Gastroesophageal sphincter (tissue), 4 donors: Measurements from ENCODE around the gene SPEG. TPM values are rescaled to one million over a fixed set of nuclear protein-coding genes. Genes with fewer than 3 reads are reported as not detected.

Experiments
- ATAC-seq: fragments of 150-250 bp; one replicate; pipeline ENCODE4 v1.9.1; 2016; ENCODE audit warnings: mild to moderate bottlenecking, moderate library complexity
- H3K27ac ChIP-seq, 4 donors: fragments of 200-600 bp; sonication (generic) in 3 of 4; 1 replicate in 3 of 4; 2 replicates in 1 of 4; pipeline ENCODE4 v1.5.1; 2016 to 2019
- H3K27me3 ChIP-seq: fragments of 200-600 bp; sonication (generic); one replicate; pipeline ENCODE4 v1.5.1; 2019
- H3K36me3 ChIP-seq, 2 donors: fragments of 200-600 bp; sonication (generic); one replicate each; pipeline ENCODE4 v1.5.1; 2019; ENCODE audit warnings: control low read depth in 1 of 2
- H3K4me1 ChIP-seq, 3 donors: fragments of 200-600 bp; sonication (generic); 1 replicate in 2 of 3; 2 replicates in 1 of 3; pipeline ENCODE4 v1.5.1; 2016 to 2019; ENCODE audit warnings: control low read depth in 2 of 3
- H3K4me3 ChIP-seq, 2 donors: fragments of 200-600 bp; sonication (generic); one replicate each; pipeline ENCODE4 v1.5.1; 2019; ENCODE audit warnings: mild to moderate bottlenecking in 1 of 2, moderate library complexity in 1 of 2
- H3K9me3 ChIP-seq, 3 donors: fragments of 200-600 bp; sonication (generic); one replicate each; pipeline ENCODE4 v1.5.1; 2017 to 2019; ENCODE audit warnings: control low read depth in 2 of 3
- EP300 ChIP-seq: sonication (generic); formaldehyde crosslinking; IDR thresholded peaks from one replicate; pipeline ENCODE4 v1.6.1; 2017; ENCODE audit warnings: antibody characterized with exemption, mild to moderate bottlenecking
- POLR2A ChIP-seq, 2 donors: fragments of 450-650 bp; IDR thresholded peaks; one replicate each; pipeline ENCODE4 v1.6.1; 2017; ENCODE audit warnings: antibody characterized with exemption in 2 of 2, mild to moderate bottlenecking in 2 of 2, moderate library complexity in 1 of 2
- POLR2AphosphoS5 ChIP-seq: sonication (generic); formaldehyde crosslinking; IDR thresholded peaks from one replicate; pipeline ENCODE4 v1.6.1; 2017; ENCODE audit warnings: antibody characterized with exemption
- WGBS, 2 donors: methylation state at CpG; one replicate each; pipeline ENCODE4 v1.1.5; 2018; ENCODE audit warnings: low coverage in 1 of 2; 5-methylcytosine and 5-hydroxymethylcytosine counted together
- total RNA-seq, 4 donors: library from RNA; depleted of rRNA; stranded (reverse); fragments of >200 nt; gene quantifications; one replicate each; pipeline ENCODE4 v1.1.0, GENCODE V29; 2016
- TF ChIP-seq, protein P1 (sequence below), 4 experiments: fragments of 200-600 bp in 2 of 4; fragments of 450-650 bp in 2 of 4; sonication (generic) in 1 of 4; IDR thresholded peaks; one replicate each; pipeline ENCODE4 v1.5.1; 2017 to 2019; ENCODE audit warnings: antibody characterized with exemption in 4 of 4, mild to moderate bottlenecking in 2 of 4, moderate library complexity in 2 of 4

The SPEG gene
- total RNA-seq, 4 donors from 2014 or later = 90.2 to 307 (median 214) TPM

DNA sequence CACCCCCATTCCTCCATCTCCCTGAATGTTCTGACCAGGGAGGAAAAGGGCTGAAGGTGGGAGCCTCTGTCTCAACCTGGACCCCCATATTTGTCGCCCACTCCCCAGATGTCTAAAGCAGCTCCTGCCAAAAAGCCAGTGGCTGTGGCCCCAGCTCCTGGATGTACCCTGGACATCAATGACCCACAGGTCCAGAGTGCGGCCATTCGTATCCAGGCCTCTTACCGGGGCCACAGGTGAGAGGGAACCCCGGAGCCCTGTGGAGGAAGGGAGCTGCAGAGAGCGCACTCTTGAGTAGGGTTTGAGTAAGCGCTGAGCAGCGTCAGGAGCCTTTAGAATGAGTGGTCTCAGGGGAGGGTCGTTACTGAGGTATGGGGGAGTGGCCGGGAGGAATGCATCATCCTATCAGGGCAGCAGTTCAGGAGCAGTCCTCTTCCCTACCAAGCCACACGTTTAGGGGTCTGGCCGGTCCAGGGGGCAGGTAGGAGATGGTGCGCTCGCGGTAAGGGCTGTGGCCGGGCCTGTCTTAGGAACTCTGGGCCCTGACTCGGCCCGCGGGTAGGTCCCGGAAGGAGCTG lies 61.7 kb downstream of the SPEG start:
- no peak for ATAC-seq
- H3K9me3 ChIP-seq = no peaks in the 10 kb centered on the region
- peaks cover 10% of the 10 kb centered on the region for H3K27me3 ChIP-seq
- H3K4me3 ChIP-seq = peak overlapping the region in 1 of 2 donors; percentile 69
- WGBS, 2 donors = 38% methylated on average over 13 of the region's 20 CpGs; no CpG with 5 or more reads in 1 of the 2 donors
- H3K27ac ChIP-seq = peak overlapping the region; percentile 86 to 99 (median 98)
- TF ChIP-seq POLR2AphosphoS5 (no peak), EP300 (no peak), POLR2A (IDR thresholded peaks at IDR 0.05) (no peak)
- TF ChIP-seq, protein P1, sequence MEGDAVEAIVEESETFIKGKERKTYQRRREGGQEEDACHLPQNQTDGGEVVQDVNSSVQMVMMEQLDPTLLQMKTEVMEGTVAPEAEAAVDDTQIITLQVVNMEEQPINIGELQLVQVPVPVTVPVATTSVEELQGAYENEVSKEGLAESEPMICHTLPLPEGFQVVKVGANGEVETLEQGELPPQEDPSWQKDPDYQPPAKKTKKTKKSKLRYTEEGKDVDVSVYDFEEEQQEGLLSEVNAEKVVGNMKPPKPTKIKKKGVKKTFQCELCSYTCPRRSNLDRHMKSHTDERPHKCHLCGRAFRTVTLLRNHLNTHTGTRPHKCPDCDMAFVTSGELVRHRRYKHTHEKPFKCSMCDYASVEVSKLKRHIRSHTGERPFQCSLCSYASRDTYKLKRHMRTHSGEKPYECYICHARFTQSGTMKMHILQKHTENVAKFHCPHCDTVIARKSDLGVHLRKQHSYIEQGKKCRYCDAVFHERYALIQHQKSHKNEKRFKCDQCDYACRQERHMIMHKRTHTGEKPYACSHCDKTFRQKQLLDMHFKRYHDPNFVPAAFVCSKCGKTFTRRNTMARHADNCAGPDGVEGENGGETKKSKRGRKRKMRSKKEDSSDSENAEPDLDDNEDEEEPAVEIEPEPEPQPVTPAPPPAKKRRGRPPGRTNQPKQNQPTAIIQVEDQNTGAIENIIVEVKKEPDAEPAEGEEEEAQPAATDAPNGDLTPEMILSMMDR (IDR thresholded peaks at IDR 0.05) = no peak
- H3K36me3 ChIP-seq = peaks cover 0 to 27% of the 10 kb centered on the region in 2 donors
- H3K4me1 ChIP-seq = peaks cover 0 to 67% (median 23%) of the 10 kb centered on the region in 3 donors

DNA sequence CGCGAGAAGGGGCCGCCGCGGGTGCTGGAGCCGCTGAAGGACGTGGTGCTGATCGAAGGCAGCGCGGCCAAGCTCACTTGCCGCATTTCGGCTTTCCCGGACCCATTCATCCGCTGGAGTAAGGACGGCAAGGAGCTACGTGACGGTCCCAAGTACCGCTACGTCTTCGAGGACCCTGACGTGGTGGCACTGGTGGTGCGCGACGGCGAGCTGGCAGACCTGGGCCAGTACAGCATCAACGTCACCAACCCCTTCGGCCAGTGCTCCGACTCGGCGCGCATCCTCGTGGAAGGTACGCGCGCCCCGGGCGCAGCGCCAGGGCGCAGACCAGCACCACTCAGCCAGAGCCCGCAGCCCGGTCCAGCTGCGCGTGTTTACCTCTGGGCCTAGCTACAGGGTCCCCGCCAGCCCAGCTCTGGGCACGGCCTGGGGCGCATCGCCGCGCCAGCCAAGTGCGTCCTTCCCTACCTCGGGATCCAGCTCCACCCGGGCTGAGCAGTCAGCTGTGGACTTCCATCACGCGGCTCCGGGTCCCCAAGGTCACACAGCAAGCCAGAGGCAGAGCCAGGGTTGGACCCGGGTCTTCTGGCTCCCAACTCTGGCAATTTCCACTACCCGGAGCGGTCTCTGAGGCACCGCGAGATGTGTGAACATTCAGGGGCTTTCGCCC lies 62.3 kb downstream of the SPEG start:
- Histone ChIP-seq H3K4me3 (peak overlapping the region in 1 of 2 donors; percentile 69), H3K27ac (peak overlapping the region; percentile 86 to 99 (median 98)), H3K27me3 (peaks cover 10% of the 10 kb centered on the region), H3K36me3 (peaks cover 0 to 27% of the 10 kb centered on the region in 2 donors), H3K4me1 (peaks cover 0 to 67% (median 23%) of the 10 kb centered on the region in 3 donors), H3K9me3 (no peaks in the 10 kb centered on the region)
- WGBS, 2 donors = 34 to 40% methylated on average over 1 to 6 of the region's 61 CpGs
- no peak for ATAC-seq
- TF ChIP-seq POLR2AphosphoS5 = peak; percentile 11
- TF ChIP-seq EP300 = no peak
- peak; percentile 5 to 13 for TF ChIP-seq POLR2A (IDR thresholded peaks at IDR 0.05)
- TF ChIP-seq, protein P1 (IDR thresholded peaks at IDR 0.05) = peak in 1 of 4 experiments; percentile 27

DNA sequence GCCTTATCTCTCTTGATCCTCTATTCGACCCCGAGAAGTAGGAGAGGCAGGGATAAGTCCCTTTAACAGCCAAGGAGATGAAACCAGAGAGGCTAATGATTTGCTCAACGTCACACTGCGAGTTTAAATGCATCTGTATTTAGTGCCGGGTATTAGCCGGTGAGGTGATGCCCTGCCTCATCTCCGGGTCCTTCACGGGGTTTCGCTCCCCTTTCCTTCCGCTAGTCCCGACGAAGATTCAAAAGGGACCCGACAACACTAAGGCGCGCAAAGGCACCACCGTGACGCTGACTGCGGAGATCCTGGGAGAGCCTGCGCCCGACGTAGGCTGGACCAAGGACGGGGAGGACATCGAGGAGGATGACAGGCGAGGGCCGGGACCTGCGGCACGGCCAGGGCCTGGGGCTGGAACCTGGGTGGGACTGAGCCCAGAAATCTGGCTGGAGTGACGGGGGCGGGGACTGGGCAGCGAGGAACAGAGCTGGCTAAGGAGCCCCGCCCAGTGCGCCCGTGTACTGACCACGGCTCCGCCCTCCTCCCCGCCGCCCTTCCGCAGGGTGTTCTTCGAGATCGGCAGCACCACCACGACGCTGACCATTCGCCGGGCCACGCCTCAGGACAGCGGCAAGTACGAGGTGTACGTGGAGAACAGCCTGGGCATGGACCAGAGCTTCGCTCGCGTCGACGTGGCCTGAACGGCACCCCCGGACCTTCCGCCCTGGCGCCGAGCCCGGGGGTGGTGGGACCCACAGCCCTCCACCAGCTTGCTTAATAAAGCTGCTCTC lies 63.0 kb downstream of the SPEG start:
- Histone ChIP-seq H3K27ac (peak overlapping the region; percentile 86 to 99 (median 98)), H3K4me1 (peaks cover 0 to 67% (median 23%) of the 10 kb centered on the region in 3 donors), H3K9me3 (no peaks in the 10 kb centered on the region), H3K27me3 (peaks cover 10% of the 10 kb centered on the region), H3K4me3 (peak overlapping the region; percentile 59 to 69), H3K36me3 (peaks cover 0 to 27% of the 10 kb centered on the region in 2 donors)
- TF ChIP-seq POLR2AphosphoS5 = peak; percentile 95
- TF ChIP-seq POLR2A (IDR thresholded peaks at IDR 0.05) = peak; percentile 79 to 80
- TF ChIP-seq EP300 = no peak
- WGBS, 2 donors = 19% methylated on average over 3 of the region's 59 CpGs; no CpG with 5 or more reads in 1 of the 2 donors
- peak; percentile 81 for ATAC-seq

DNA sequence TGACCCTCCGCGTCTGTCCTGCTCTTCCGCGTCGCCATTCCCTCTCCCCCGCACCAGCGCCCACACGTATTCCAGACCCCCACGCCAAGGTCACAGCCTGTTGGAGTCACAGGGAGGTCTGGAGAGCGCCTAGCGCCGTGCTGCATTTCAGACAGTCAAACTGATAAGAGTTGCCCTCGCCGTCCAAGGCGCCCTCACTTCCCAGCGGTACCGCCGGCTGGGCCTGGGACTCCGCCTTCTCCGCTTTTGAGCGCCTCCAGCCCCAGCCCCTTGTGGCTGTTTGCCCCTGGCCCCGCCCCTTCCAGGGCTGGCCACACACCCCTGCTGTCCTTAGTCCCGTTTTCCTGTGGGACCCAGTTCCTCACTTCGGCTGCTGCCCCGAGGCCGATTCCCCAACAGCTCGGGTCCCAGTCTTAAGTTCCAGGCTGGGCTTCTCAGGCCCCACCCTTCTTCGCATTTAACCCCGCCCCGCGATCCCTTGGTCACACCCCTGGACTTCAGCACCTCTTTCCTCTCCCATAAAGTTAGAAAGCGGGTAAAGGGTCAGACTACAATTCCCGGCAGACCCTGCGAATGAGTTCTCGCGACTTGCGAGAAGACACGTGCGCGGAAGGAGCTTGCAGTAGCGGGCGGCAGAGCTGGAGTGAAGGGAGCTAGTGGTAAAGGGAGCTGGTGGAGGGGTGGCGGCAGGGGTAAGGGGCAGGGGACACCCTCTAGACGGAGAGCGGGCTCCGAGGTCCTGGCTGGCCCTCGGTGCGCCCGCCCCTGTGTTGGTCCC lies 63.8 kb downstream of the SPEG start, which contains the start of gene GMPPA:
Gene GMPPA (plus strand): TSS at position 612 of the 778 bp plus-strand sequence. CDS start 1,085 bp downstream, outside the sequence.
- WGBS, 2 donors = 0% methylated on average over 13 of the region's 49 CpGs

DNA sequence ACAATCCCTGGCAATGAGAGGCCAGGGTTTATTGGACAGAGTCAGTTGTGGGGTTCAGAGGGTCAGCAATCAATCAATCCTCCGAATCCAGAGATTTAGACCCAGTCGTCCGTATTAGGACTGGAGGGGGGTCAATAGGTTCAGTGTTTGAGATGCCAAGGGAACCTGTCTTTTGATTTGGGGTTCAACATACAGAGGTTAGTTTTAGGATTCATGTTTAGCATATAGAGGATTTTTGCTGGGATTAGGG lies 64.3 kb downstream of the SPEG start:
- H3K4me3 ChIP-seq = peak overlapping the region; percentile 59 to 69
- peaks cover 0 to 27% of the 10 kb centered on the region in 2 donors for H3K36me3 ChIP-seq
- 0% methylated on average over 3 of the region's 3 CpGs; no CpG with 5 or more reads in 1 of the 2 donors for WGBS, 2 donors
- no peak for ATAC-seq
- H3K27ac ChIP-seq = peak overlapping the region; percentile 86 to 99 (median 98)
- peaks cover 0 to 64% (median 23%) of the 10 kb centered on the region in 3 donors for H3K4me1 ChIP-seq
- H3K27me3 ChIP-seq = peaks cover 10% of the 10 kb centered on the region
- H3K9me3 ChIP-seq = no peaks in the 10 kb centered on the region
- no peak for TF ChIP-seq POLR2A (IDR thresholded peaks at IDR 0.05)

More for the DNA sequence above, 63.8 kb downstream of the SPEG start, which contains the start of gene GMPPA:
- ATAC-seq = peak; percentile 90
- peaks cover 0 to 27% of the 10 kb centered on the region in 2 donors for H3K36me3 ChIP-seq
- peaks cover 0 to 67% (median 23%) of the 10 kb centered on the region in 3 donors for H3K4me1 ChIP-seq
- peak within 1 kb of the TSS; percentile 59 to 69 for H3K4me3 ChIP-seq
- TF ChIP-seq EP300 (no peak), POLR2AphosphoS5 (peak; percentile 85), POLR2A (IDR thresholded peaks at IDR 0.05) (peak; percentile 31 to 39)
- peak within 1 kb of the TSS; percentile 86 to 99 (median 98) for H3K27ac ChIP-seq
- peaks cover 10% of the 10 kb centered on the region for H3K27me3 ChIP-seq
- H3K9me3 ChIP-seq = no peaks in the 10 kb centered on the region
